Measurements from ENCODE around the gene RHEB. TPM values are rescaled to one million over a fixed set of nuclear protein-coding genes. Genes with fewer than 3 reads are reported as not detected.

The RHEB gene
- total and polyA plus RNA-seq, 2 of the 13 experiments (the other 11 are each of a cell fraction or from before 2014, with no cell fraction given), result 55.0 to 77.6 TPM

DNA sequence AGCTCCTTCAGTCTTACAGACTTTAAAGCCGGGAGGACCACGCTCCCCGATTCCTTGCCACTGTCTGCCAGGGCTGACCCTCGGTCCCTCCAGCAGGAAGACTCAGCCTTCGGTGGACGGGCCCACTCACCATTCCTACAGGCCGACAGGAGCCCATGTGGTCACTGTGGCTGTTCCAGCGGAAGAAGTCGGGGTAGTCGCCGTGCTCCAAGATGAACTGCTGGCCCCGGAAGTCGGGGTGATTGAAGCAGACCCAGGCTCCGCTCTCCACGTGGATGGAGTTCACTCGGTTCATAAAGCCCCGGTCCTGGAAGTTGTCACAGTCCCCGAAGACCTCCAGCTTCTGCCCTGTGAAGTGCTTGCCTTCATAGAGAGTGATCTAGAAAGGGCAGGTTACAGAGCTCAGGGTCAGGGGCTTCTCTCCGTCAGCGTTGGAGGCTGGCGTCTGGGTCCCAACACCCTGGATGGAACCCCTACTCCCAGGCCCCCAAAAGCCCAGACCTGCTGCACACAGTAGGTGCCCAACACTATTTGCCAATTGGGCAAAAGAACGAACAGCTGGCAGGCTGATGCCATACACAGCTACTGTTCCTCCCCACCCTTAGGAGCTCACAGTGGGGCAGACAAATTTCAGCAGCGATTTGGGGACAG is 81.7 kb downstream of the RHEB start:
- Histone ChIP-seq H3K27ac (ENCODE audit: extremely low read length, insufficient read depth, low read length) (no peak overlapping the region), H4K20me1 (ENCODE audit: insufficient read depth, low read length) (no peaks in the 10 kb centered on the region), H3K79me2 (ENCODE audit: insufficient read depth, low read length) (no peaks in the 10 kb centered on the region), H3K9ac (ENCODE audit: insufficient read depth, low read depth, low read length) (no peak overlapping the region), H3K27me3 (ENCODE audit: control insufficient read depth in 1 of 2, insufficient read depth in 2 of 2, low read length in 2 of 2) (peaks cover 19 to 81% of the 10 kb centered on the region in 2 experiments), H3K4me2 (ENCODE audit: low read depth, low read length) (no peak overlapping the region), H3K4me3 (replicated peaks in 1 of 3; ENCODE audit: insufficient read depth in 1 of 3, low read depth in 2 of 3, low read length in 3 of 3) (no peak overlapping the region), H3K4me1 (ENCODE audit: insufficient read depth, low read length) (no peaks in the 10 kb centered on the region), H2AFZ (ENCODE audit: low read length) (no peak overlapping the region), H3K9me3 (ENCODE audit: low read length) (no peaks in the 10 kb centered on the region), H3K36me3 (replicated peaks in 1 of 2; ENCODE audit: control insufficient read depth in 1 of 2, insufficient read depth in 2 of 2, low read length in 2 of 2) (no peaks in the 10 kb centered on the region)
- ATAC-seq, result no peak
- BruUV-seq (replicated peaks), result no TSS peak
- CTCF ChIA-PET (ENCODE audit: low intra/inter-chr PET ratio, low total read pairs), result no interaction called here
- no peak for FAIRE-seq
- 6% methylated on average over 5 of the region's 23 CpGs for WGBS (ENCODE audit: low lambda C conversion rate)
- in situ Hi-C loops (cut with HindIII; ENCODE audit: extremely low pct_ligation_motif_present, low pct_unique_long_range_greater_than_20kb) (no loop called here), intact Hi-C loops (cut with micrococcal nuclease; ENCODE audit: unreplicated experiment) (no loop called here)
- POLR2A ChIA-PET, result no interaction called here
- no peak for DNase-seq (ENCODE audit: low spot score)
- no peak for TF ChIP-seq MIER2 (CRISPR knock-in tag; IDR thresholded peaks at IDR 0.05)
- TF ChIP-seq, protein P1, sequence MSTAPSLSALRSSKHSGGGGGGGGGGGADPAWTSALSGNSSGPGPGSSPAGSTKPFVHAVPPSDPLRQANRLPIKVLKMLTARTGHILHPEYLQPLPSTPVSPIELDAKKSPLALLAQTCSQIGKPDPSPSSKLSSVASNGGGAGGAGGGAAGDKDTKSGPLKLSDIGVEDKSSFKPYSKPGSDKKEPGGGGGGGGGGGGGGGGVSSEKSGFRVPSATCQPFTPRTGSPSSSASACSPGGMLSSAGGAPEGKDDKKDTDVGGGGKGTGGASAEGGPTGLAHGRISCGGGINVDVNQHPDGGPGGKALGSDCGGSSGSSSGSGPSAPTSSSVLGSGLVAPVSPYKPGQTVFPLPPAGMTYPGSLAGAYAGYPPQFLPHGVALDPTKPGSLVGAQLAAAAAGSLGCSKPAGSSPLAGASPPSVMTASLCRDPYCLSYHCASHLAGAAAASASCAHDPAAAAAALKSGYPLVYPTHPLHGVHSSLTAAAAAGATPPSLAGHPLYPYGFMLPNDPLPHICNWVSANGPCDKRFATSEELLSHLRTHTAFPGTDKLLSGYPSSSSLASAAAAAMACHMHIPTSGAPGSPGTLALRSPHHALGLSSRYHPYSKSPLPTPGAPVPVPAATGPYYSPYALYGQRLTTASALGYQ (CRISPR knock-in tag; IDR thresholded peaks at IDR 0.05), result no peak
- TF ChIP-seq, protein P2, sequence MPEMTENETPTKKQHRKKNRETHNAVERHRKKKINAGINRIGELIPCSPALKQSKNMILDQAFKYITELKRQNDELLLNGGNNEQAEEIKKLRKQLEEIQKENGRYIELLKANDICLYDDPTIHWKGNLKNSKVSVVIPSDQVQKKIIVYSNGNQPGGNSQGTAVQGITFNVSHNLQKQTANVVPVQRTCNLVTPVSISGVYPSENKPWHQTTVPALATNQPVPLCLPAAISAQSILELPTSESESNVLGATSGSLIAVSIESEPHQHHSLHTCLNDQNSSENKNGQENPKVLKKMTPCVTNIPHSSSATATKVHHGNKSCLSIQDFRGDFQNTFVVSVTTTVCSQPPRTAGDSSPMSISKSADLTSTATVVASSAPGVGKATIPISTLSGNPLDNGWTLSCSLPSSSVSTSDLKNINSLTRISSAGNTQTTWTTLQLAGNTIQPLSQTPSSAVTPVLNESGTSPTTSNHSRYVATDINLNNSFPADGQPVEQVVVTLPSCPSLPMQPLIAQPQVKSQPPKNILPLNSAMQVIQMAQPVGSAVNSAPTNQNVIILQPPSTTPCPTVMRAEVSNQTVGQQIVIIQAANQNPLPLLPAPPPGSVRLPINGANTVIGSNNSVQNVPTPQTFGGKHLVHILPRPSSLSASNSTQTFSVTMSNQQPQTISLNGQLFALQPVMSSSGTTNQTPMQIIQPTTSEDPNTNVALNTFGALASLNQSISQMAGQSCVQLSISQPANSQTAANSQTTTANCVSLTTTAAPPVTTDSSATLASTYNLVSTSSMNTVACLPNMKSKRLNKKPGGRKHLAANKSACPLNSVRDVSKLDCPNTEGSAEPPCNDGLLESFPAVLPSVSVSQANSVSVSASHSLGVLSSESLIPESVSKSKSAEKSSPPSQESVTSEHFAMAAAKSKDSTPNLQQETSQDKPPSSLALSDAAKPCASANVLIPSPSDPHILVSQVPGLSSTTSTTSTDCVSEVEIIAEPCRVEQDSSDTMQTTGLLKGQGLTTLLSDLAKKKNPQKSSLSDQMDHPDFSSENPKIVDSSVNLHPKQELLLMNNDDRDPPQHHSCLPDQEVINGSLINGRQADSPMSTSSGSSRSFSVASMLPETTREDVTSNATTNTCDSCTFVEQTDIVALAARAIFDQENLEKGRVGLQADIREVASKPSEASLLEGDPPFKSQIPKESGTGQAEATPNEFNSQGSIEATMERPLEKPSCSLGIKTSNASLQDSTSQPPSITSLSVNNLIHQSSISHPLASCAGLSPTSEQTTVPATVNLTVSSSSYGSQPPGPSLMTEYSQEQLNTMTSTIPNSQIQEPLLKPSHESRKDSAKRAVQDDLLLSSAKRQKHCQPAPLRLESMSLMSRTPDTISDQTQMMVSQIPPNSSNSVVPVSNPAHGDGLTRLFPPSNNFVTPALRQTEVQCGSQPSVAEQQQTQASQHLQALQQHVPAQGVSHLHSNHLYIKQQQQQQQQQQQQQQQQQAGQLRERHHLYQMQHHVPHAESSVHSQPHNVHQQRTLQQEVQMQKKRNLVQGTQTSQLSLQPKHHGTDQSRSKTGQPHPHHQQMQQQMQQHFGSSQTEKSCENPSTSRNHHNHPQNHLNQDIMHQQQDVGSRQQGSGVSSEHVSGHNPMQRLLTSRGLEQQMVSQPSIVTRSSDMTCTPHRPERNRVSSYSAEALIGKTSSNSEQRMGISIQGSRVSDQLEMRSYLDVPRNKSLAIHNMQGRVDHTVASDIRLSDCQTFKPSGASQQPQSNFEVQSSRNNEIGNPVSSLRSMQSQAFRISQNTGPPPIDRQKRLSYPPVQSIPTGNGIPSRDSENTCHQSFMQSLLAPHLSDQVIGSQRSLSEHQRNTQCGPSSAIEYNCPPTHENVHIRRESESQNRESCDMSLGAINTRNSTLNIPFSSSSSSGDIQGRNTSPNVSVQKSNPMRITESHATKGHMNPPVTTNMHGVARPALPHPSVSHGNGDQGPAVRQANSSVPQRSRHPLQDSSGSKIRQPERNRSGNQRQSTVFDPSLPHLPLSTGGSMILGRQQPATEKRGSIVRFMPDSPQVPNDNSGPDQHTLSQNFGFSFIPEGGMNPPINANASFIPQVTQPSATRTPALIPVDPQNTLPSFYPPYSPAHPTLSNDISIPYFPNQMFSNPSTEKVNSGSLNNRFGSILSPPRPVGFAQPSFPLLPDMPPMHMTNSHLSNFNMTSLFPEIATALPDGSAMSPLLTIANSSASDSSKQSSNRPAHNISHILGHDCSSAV (CRISPR knock-in tag; IDR thresholded peaks at IDR 0.05; ENCODE audit: borderline replicate concordance), result no peak
- TF ChIP-seq ZNF792 (CRISPR knock-in tag; IDR thresholded peaks at IDR 0.05), result no peak
- TF ChIP-seq, protein P3, sequence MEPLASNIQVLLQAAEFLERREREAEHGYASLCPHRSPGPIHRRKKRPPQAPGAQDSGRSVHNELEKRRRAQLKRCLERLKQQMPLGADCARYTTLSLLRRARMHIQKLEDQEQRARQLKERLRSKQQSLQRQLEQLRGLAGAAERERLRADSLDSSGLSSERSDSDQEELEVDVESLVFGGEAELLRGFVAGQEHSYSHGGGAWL (CRISPR knock-in tag; IDR thresholded peaks at IDR 0.05), result no peak
- TF ChIP-seq, protein P4, sequence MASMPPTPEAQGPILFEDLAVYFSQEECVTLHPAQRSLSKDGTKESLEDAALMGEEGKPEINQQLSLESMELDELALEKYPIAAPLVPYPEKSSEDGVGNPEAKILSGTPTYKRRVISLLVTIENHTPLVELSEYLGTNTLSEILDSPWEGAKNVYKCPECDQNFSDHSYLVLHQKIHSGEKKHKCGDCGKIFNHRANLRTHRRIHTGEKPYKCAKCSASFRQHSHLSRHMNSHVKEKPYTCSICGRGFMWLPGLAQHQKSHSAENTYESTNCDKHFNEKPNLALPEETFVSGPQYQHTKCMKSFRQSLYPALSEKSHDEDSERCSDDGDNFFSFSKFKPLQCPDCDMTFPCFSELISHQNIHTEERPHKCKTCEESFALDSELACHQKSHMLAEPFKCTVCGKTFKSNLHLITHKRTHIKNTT (CRISPR knock-in tag; IDR thresholded peaks at IDR 0.05), result no peak
- TF ChIP-seq ZSCAN25 (CRISPR knock-in tag; IDR thresholded peaks at IDR 0.05), result no peak
- no peak for TF ChIP-seq CREB1 (IDR thresholded peaks at IDR 0.05)
- no peak for TF ChIP-seq CREB1 (CRISPR knock-in tag; IDR thresholded peaks at IDR 0.05)
- TF ChIP-seq ZSCAN20 (CRISPR knock-in tag; IDR thresholded peaks at IDR 0.05; ENCODE audit: borderline replicate concordance), result no peak
- no peak for TF ChIP-seq ZNF331 (CRISPR knock-in tag; IDR thresholded peaks at IDR 0.05)
- TF ChIP-seq, protein P5, sequence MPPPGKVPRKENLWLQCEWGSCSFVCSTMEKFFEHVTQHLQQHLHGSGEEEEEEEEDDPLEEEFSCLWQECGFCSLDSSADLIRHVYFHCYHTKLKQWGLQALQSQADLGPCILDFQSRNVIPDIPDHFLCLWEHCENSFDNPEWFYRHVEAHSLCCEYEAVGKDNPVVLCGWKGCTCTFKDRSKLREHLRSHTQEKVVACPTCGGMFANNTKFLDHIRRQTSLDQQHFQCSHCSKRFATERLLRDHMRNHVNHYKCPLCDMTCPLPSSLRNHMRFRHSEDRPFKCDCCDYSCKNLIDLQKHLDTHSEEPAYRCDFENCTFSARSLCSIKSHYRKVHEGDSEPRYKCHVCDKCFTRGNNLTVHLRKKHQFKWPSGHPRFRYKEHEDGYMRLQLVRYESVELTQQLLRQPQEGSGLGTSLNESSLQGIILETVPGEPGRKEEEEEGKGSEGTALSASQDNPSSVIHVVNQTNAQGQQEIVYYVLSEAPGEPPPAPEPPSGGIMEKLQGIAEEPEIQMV (CRISPR knock-in tag; IDR thresholded peaks at IDR 0.05; ENCODE audit: low read depth), result no peak

Measured in HepG2 (cell line).